ENCODE data around the gene OR2T3.
"Not testable (repeated sequence)": the region's sequence is repeated elsewhere in the genome, so short reads cannot be mapped to it uniquely, and the experiment has no call there.

- TF ChIP-seq CTCF (conservative IDR thresholded peaks at IDR 0.05); EZH2 (IDR thresholded peaks at IDR 0.05; ENCODE audit: low read depth): not testable (repeated sequence)
These were observed 28.5 kb upstream of the OR2T3 start for GRCh38 chr1:248444603-248445002.

Data from PC-9 (cell line).